T-cell (primary cell): ENCODE data around the gene BOC. TPM values are rescaled to one million over a fixed set of nuclear protein-coding genes. Genes with fewer than 3 reads are reported as not detected.

Experiments used
- ATAC-seq, 4 experiments: fragments of 200-7000 bp in 3 of 4; fragments of 150-1000 bp in 1 of 4; cut with Tn5 transposase; replicated peaks in 1 of 4; 1 replicate in 3 of 4; 2 replicates in 1 of 4; pipeline ENCODE4 v1.10.0; 2021; ENCODE audit warnings: moderate library complexity in 3 of 4, mild to moderate bottlenecking in 2 of 4, moderate number of reproducible peaks in 1 of 4
- CTCF ChIA-PET, 2 donors: fragments of 300-600 bp; sonication (Branson Sonifier 250); formaldehyde crosslinking; loops; one replicate each; lab custom pipeline; 2022; ENCODE audit warnings: antibody characterized with exemption in 2 of 2; lab: Charles Lee
- POLR2A ChIA-PET, 2 donors: fragments of 300-600 bp; sonication (Branson Sonifier 250); formaldehyde crosslinking; loops; one replicate each; lab custom pipeline; 2022; ENCODE audit warnings: antibody characterized with exemption in 2 of 2; lab: Charles Lee
- DNase-seq, 35 experiments: peaks; one replicate each; pipeline versions ENCODE4 v3.0.0 to v3.0.0-alpha.2; 2013 to 2023
- H3K27ac ChIP-seq: one replicate; pipeline ENCODE4 v1.5.1; 2013; ENCODE audit warnings: low read length
- H3K27me3 ChIP-seq, 2 experiments: replicated peaks in 1 of 2; 1 replicate in 1 of 2; 2 replicates in 1 of 2; pipeline versions ENCODE4 v1.6.1 to v1.7.0; 2013; ENCODE audit warnings: low read length in 1 of 2, mixed read lengths in 1 of 2; ENCODE audit not compliant: control insufficient read depth in 2 of 2, insufficient read depth in 2 of 2; ENCODE audit errors: extremely low read depth in 1 of 2
- H3K36me3 ChIP-seq, 2 donors: 1 replicate in 1 of 2; 2 replicates in 1 of 2; pipeline versions ENCODE4 v1.6.1 to v1.7.0; 2013; ENCODE audit warnings: low read length in 1 of 2; ENCODE audit not compliant: control insufficient read depth in 2 of 2, insufficient read depth in 1 of 2; ENCODE audit errors: extremely low read depth in 1 of 2
- H3K4me1 ChIP-seq, 2 experiments: 1 replicate in 1 of 2; 2 replicates in 1 of 2; pipeline versions ENCODE4 v1.6.1 to v1.7.0; 2013; ENCODE audit warnings: low read length in 2 of 2, mixed read lengths in 1 of 2; ENCODE audit not compliant: insufficient read depth in 2 of 2, control insufficient read depth in 1 of 2; ENCODE audit errors: extremely low read depth in 1 of 2
- H3K4me3 ChIP-seq, 2 donors: 1 replicate in 1 of 2; 2 replicates in 1 of 2; pipeline versions ENCODE4 v1.5.1 to v1.7.0; 2013; ENCODE audit warnings: mild to moderate bottlenecking in 2 of 2, low read length in 1 of 2, moderate library complexity in 1 of 2; ENCODE audit not compliant: control insufficient read depth in 1 of 2; ENCODE audit errors: extremely low read depth in 1 of 2
- H3K9me3 ChIP-seq: 2 replicates; pipeline ENCODE4 v1.7.0; 2013
- H3K27ac Mint-ChIP-seq, 2 donors: one replicate each; pipeline ENCODE4 v1.8.0; 2020 to 2021; ENCODE audit warnings: mild to moderate bottlenecking in 2 of 2, mixed read lengths in 2 of 2
- H3K27me3 Mint-ChIP-seq, 2 donors: one replicate each; pipeline ENCODE4 v1.8.0; 2021 to 2022; ENCODE audit warnings: mixed read lengths in 2 of 2
- H3K36me3 Mint-ChIP-seq: one replicate; pipeline ENCODE4 v1.8.0; 2021; ENCODE audit warnings: mixed read lengths
- H3K4me1 Mint-ChIP-seq, 3 donors: one replicate each; pipeline ENCODE4 v1.8.0; 2020 to 2022; ENCODE audit warnings: mixed read lengths in 3 of 3, mild to moderate bottlenecking in 1 of 3
- H3K4me3 Mint-ChIP-seq, 3 donors: one replicate each; pipeline ENCODE4 v1.8.0; 2020 to 2022; ENCODE audit warnings: mild to moderate bottlenecking in 3 of 3, mixed read lengths in 3 of 3, moderate library complexity in 3 of 3
- H3K9me3 Mint-ChIP-seq, 3 donors: one replicate each; pipeline ENCODE4 v1.8.0; 2020 to 2022; ENCODE audit warnings: mixed read lengths in 3 of 3
- WGBS: methylation state at CpG from one replicate; pipeline ENCODE4 v1.1.5; 2013; ENCODE audit warnings: missing lambda C conversion rate; ENCODE audit not compliant: insufficient coverage; 5-methylcytosine and 5-hydroxymethylcytosine counted together
- total RNA-seq, 35 experiments: library from RNA in 6 of 35; stranded (reverse) in 6 of 35; fragments of 120-200 nt in 1 of 35; gene quantifications; one replicate each; pipeline versions ENCODE4 v1.2.1 to v1.2.4 and lab custom pipeline; 2013 to 2026

BOC gene
- total RNA-seq, 5 donors from 2014 or later (not counting 1 experiment from before 2014, with no cell fraction given), result 0.16 to 0.20 TPM; not detected in 3

- POLR2A ChIA-PET, result no interaction called here
- H3K36me3 Mint-ChIP-seq, result no peaks in the 10 kb centered on the region
Measured at GRCh38 chr3:113174801-113175485, 36.4 kb upstream of the BOC start.

GRCh38 chr3:113177526-113177925 lies 33.8 kb upstream of the BOC start:
- CTCF ChIA-PET, result no interaction called here

More at GRCh38 chr3:113174801-113175485, 36.4 kb upstream of the BOC start:
- peaks cover 0 to 3% (median 0%) of the 10 kb centered on the region in 3 donors for H3K9me3 Mint-ChIP-seq
- CTCF ChIA-PET, result no interaction called here
- H3K27me3 ChIP-seq, result no peaks in the 10 kb centered on the region
- no peak overlapping the region for H3K4me3 ChIP-seq
- WGBS, result 74% methylated on average over 3 of the region's 7 CpGs
- peaks cover 0 to 2% of the 10 kb centered on the region in 2 donors for H3K27me3 Mint-ChIP-seq
- no peaks in the 10 kb centered on the region for H3K9me3 ChIP-seq
- no peaks in the 10 kb centered on the region for H3K36me3 ChIP-seq
- H3K4me1 Mint-ChIP-seq, result no peaks in the 10 kb centered on the region
- H3K27ac ChIP-seq, result no peak overlapping the region
- H3K4me1 ChIP-seq, result no peaks in the 10 kb centered on the region
- no peak for ATAC-seq
- H3K4me3 Mint-ChIP-seq, result no peak overlapping the region
- no peak overlapping the region for H3K27ac Mint-ChIP-seq
- DNase-seq, result no peak

GRCh38 chr3:113179235-113179824 lies 32.0 kb upstream of the BOC start:
- DNase-seq (no peak), ATAC-seq (no peak)
- H3K36me3 ChIP-seq, result no peaks in the 10 kb centered on the region
- no peaks in the 10 kb centered on the region for H3K4me1 Mint-ChIP-seq
- H3K27me3 ChIP-seq, result no peaks in the 10 kb centered on the region
- H3K9me3 ChIP-seq, result no peaks in the 10 kb centered on the region
- H3K27me3 Mint-ChIP-seq, result peaks cover 0 to 2% of the 10 kb centered on the region in 2 donors
- H3K4me3 ChIP-seq, result no peak overlapping the region
- no peaks in the 10 kb centered on the region for H3K4me1 ChIP-seq
- H3K9me3 Mint-ChIP-seq, result no peaks in the 10 kb centered on the region
- H3K4me3 Mint-ChIP-seq, result no peak overlapping the region
- WGBS, result 85% methylated on average over 2 of the region's 4 CpGs
- no peak overlapping the region for H3K27ac ChIP-seq
- CTCF ChIA-PET, result no interaction called here
- no peaks in the 10 kb centered on the region for H3K36me3 Mint-ChIP-seq
- POLR2A ChIA-PET, result no interaction called here
- H3K27ac Mint-ChIP-seq, result no peak overlapping the region

More at GRCh38 chr3:113177526-113177925, 33.8 kb upstream of the BOC start:
- POLR2A ChIA-PET, result no interaction called here
- no peak overlapping the region for H3K27ac ChIP-seq
- no peak for ATAC-seq
- no peaks in the 10 kb centered on the region for H3K36me3 ChIP-seq
- H3K27me3 ChIP-seq, result no peaks in the 10 kb centered on the region
- no peaks in the 10 kb centered on the region for H3K4me1 Mint-ChIP-seq
- H3K9me3 Mint-ChIP-seq, result no peaks in the 10 kb centered on the region
- H3K36me3 Mint-ChIP-seq, result no peaks in the 10 kb centered on the region
- peaks cover 0 to 2% of the 10 kb centered on the region in 2 donors for H3K27me3 Mint-ChIP-seq
- no peaks in the 10 kb centered on the region for H3K4me1 ChIP-seq
- no peak for DNase-seq
- no peak overlapping the region for H3K27ac Mint-ChIP-seq
- no peaks in the 10 kb centered on the region for H3K9me3 ChIP-seq
- H3K4me3 ChIP-seq, result no peak overlapping the region
- H3K4me3 Mint-ChIP-seq, result no peak overlapping the region
- WGBS, result 60% methylated on average over 1 of the region's 2 CpGs

GRCh38 chr3:113183748-113184661 lies 27.4 kb upstream of the BOC start:
- CTCF ChIA-PET, result no interaction called here
- no peaks in the 10 kb centered on the region for H3K27me3 ChIP-seq
- peaks cover 7 to 10% (median 8%) of the 10 kb centered on the region in 3 donors for H3K9me3 Mint-ChIP-seq
- H3K36me3 ChIP-seq, result no peaks in the 10 kb centered on the region
- no peak overlapping the region for H3K27ac Mint-ChIP-seq
- H3K4me3 ChIP-seq, result no peak overlapping the region
- ATAC-seq (no peak), DNase-seq (no peak)
- H3K4me3 Mint-ChIP-seq, result no peak overlapping the region
- POLR2A ChIA-PET, result no interaction called here
- no peaks in the 10 kb centered on the region for H3K9me3 ChIP-seq
- H3K36me3 Mint-ChIP-seq, result no peaks in the 10 kb centered on the region
- no peaks in the 10 kb centered on the region for H3K4me1 ChIP-seq
- H3K27ac ChIP-seq, result no peak overlapping the region
- no peaks in the 10 kb centered on the region for H3K4me1 Mint-ChIP-seq
- no peaks in the 10 kb centered on the region for H3K27me3 Mint-ChIP-seq
- WGBS, result 84% methylated on average over 7 of the region's 13 CpGs

- Mint-ChIP-seq H3K9me3 (peaks cover 7 to 13% (median 8%) of the 10 kb centered on the region in 3 donors), H3K4me3 (no peak overlapping the region), H3K36me3 (no peaks in the 10 kb centered on the region), H3K27ac (no peak overlapping the region), H3K27me3 (no peaks in the 10 kb centered on the region), H3K4me1 (no peaks in the 10 kb centered on the region)
- no peaks in the 10 kb centered on the region for H3K36me3 ChIP-seq
- H3K27me3 ChIP-seq, result no peaks in the 10 kb centered on the region
- H3K4me3 ChIP-seq, result no peak overlapping the region
- ChIA-PET CTCF (no interaction called here), POLR2A (no interaction called here)
- no peak overlapping the region for H3K27ac ChIP-seq
- H3K9me3 ChIP-seq, result no peaks in the 10 kb centered on the region
- ATAC-seq (no peak), DNase-seq (no peak)
- no peaks in the 10 kb centered on the region for H3K4me1 ChIP-seq
Measured at GRCh38 chr3:113185194-113185835, 26.0 kb upstream of the BOC start.

GRCh38 chr3:113186566-113186965 lies 24.8 kb upstream of the BOC start:
- Histone ChIP-seq H3K27ac (no peak overlapping the region), H3K36me3 (no peaks in the 10 kb centered on the region), H3K4me3 (no peak overlapping the region), H3K9me3 (no peaks in the 10 kb centered on the region), H3K4me1 (no peaks in the 10 kb centered on the region), H3K27me3 (no peaks in the 10 kb centered on the region)
- Mint-ChIP-seq H3K4me1 (no peaks in the 10 kb centered on the region), H3K36me3 (no peaks in the 10 kb centered on the region), H3K9me3 (peaks cover 7 to 13% (median 8%) of the 10 kb centered on the region in 3 donors), H3K4me3 (no peak overlapping the region), H3K27ac (no peak overlapping the region), H3K27me3 (no peaks in the 10 kb centered on the region)
- WGBS, result 85% methylated on average over 2 of the region's 5 CpGs
- no peak for DNase-seq
- ChIA-PET POLR2A (no interaction called here), CTCF (no interaction called here)
- no peak for ATAC-seq
